IMR-90 (cell line): ENCODE results near the gene PCNX4. TPM values are rescaled to one million over a fixed set of nuclear protein-coding genes. Genes with fewer than 3 reads are reported as not detected.

Experiments
- ATAC-seq: fragments of 200-7000 bp; cut with Tn5 transposase; 2 replicates; pipeline ENCODE4 v1.9.1; 2020; ENCODE audit warnings: low read depth, mild to moderate bottlenecking, moderate library complexity
- BruUV-seq: library from RNA; stranded (reverse); fragments of 400-500 nt; replicated peaks from 2 replicates; lab custom pipeline; 2021; lab: Mats Ljungman, UMichigan
- CTCF ChIA-PET: fragments of 300-600 bp; formaldehyde crosslinking; extraction: SDS; loops from one replicate; lab custom pipeline; 2021; ENCODE audit warnings: antibody characterized with exemption; lab: Yijun Ruan, JAX
- POLR2A ChIA-PET: fragments of 300-600 bp; sonication (Branson Sonifier 250); formaldehyde crosslinking; loops from one replicate; lab custom pipeline; 2022; ENCODE audit warnings: antibody characterized with exemption; ENCODE audit not compliant: unreplicated experiment; lab: Charles Lee
- DNase-seq: peaks from one replicate; pipeline ENCODE4 v3.0.0; 2013
- H2AFZ ChIP-seq: replicated peaks from 2 replicates; pipeline ENCODE3; 2013; ENCODE audit warnings: low read length, mild to moderate bottlenecking; ENCODE audit not compliant: poor library complexity
- H2AK5ac ChIP-seq: 2 replicates; pipeline ENCODE4 v1.6.1; 2013; ENCODE audit warnings: low read depth, low read length, inconsistent platforms
- H2AK9ac ChIP-seq: replicated peaks from 2 replicates; pipeline ENCODE3; 2013; ENCODE audit warnings: mild to moderate bottlenecking, low read depth, low read length, moderate library complexity; ENCODE audit not compliant: poor library complexity
- H2BK120ac ChIP-seq: 2 replicates; pipeline ENCODE4 v1.6.1; 2013; ENCODE audit warnings: low read depth, low read length, inconsistent platforms
- H2BK15ac ChIP-seq: 3 replicates; pipeline ENCODE4 v1.6.1; 2013; ENCODE audit warnings: low read depth, low read length, inconsistent platforms
- H2BK20ac ChIP-seq: 2 replicates; pipeline ENCODE4 v1.6.1; 2013; ENCODE audit warnings: low read depth, mild to moderate bottlenecking, inconsistent platforms, low read length, moderate library complexity
- H2BK5ac ChIP-seq: 2 replicates; pipeline ENCODE4 v1.6.1; 2013; ENCODE audit warnings: mild to moderate bottlenecking, low read depth, low read length, inconsistent platforms; ENCODE audit not compliant: poor library complexity, severe bottlenecking
- H3K14ac ChIP-seq: replicated peaks from 2 replicates; pipeline ENCODE4 v1.6.1; 2013; ENCODE audit warnings: low read depth, low read length, inconsistent platforms
- H3K18ac ChIP-seq: 2 replicates; pipeline ENCODE4 v1.6.1; 2013; ENCODE audit warnings: low read depth, low read length, control low read depth
- H3K23ac ChIP-seq: 2 replicates; pipeline ENCODE4 v1.6.1; 2013; ENCODE audit warnings: low read depth, low read length, inconsistent platforms
- H3K27ac ChIP-seq: 2 replicates; pipeline ENCODE4 v1.5.1; 2013; ENCODE audit warnings: mild to moderate bottlenecking, control low read depth, low read length; ENCODE audit not compliant: insufficient read depth
- H3K27me3 ChIP-seq: 2 replicates; pipeline ENCODE4 v1.6.1; 2013; ENCODE audit warnings: low read length; ENCODE audit not compliant: control insufficient read depth, insufficient read depth
- H3K36me3 ChIP-seq: 2 replicates; pipeline ENCODE4 v1.6.1; 2013; ENCODE audit warnings: low read length, mixed read lengths; ENCODE audit not compliant: control insufficient read depth, insufficient read depth
- H3K4ac ChIP-seq: 2 replicates; pipeline ENCODE4 v1.6.1; 2013; ENCODE audit warnings: low read depth, low read length, inconsistent platforms
- H3K4me1 ChIP-seq: 2 replicates; pipeline ENCODE4 v1.6.1; 2013; ENCODE audit warnings: low read length, mixed read lengths; ENCODE audit not compliant: control insufficient read depth, insufficient read depth
- H3K4me2 ChIP-seq: 2 replicates; pipeline ENCODE4 v1.6.1; 2013; ENCODE audit warnings: low read depth, mild to moderate bottlenecking, control low read depth, low read length, moderate library complexity
- H3K4me3 ChIP-seq: 2 replicates; pipeline ENCODE4 v1.5.1; 2013; ENCODE audit warnings: low read depth, mild to moderate bottlenecking, control low read depth, low read length, moderate library complexity; ENCODE audit not compliant: insufficient read depth
- H3K56ac ChIP-seq: 2 replicates; pipeline ENCODE4 v1.6.1; 2013; ENCODE audit warnings: low read length, inconsistent platforms; ENCODE audit not compliant: insufficient read depth; ENCODE audit errors: extremely low read depth
- H3K79me1 ChIP-seq, 2 experiments: 2 replicates each; pipeline ENCODE4 v1.6.1; 2013; ENCODE audit warnings: low read length in 2 of 2, inconsistent platforms in 1 of 2, low read depth in 1 of 2
- H3K9ac ChIP-seq: 2 replicates; pipeline ENCODE4 v1.6.1; 2013; ENCODE audit warnings: low read depth, low read length, control low read depth
- H3K9me1 ChIP-seq: 2 replicates; pipeline ENCODE4 v1.6.1; 2013; ENCODE audit warnings: low read length, inconsistent platforms; ENCODE audit not compliant: insufficient read depth
- H3K9me3 ChIP-seq: 2 replicates; pipeline ENCODE4 v1.6.1; 2013; ENCODE audit warnings: low read length; ENCODE audit not compliant: control insufficient read depth, insufficient read depth
- H4K20me1 ChIP-seq: 2 replicates; pipeline ENCODE4 v1.6.1; 2013; ENCODE audit warnings: low read length, inconsistent platforms; ENCODE audit not compliant: insufficient read depth
- H4K5ac ChIP-seq: 2 replicates; pipeline ENCODE4 v1.6.1; 2013; ENCODE audit warnings: mild to moderate bottlenecking, low read depth, low read length, control low read depth
- H4K8ac ChIP-seq, 2 experiments: 2 replicates each; pipeline ENCODE4 v1.6.1; 2013; ENCODE audit warnings: low read depth in 2 of 2, low read length in 2 of 2, control low read depth in 1 of 2, inconsistent platforms in 1 of 2
- H4K91ac ChIP-seq: 2 replicates; pipeline ENCODE4 v1.6.1; 2013; ENCODE audit warnings: low read depth, low read length, inconsistent platforms; ENCODE audit not compliant: insufficient read depth
- BHLHE40 ChIP-seq: fragments of 150-350 bp; IDR thresholded peaks from 2 replicates; pipeline ENCODE4 v1.6.1; 2016; ENCODE audit warnings: mild to moderate bottlenecking, low read depth, low read length
- CEBPB ChIP-seq: IDR thresholded peaks from 2 replicates; pipeline ENCODE4 v1.6.1; 2012; ENCODE audit warnings: low read depth, low read length, improper control_type of control experiment
- CHD1 ChIP-seq: IDR thresholded peaks from 2 replicates; pipeline ENCODE4 v1.6.1; 2012; ENCODE audit warnings: low read depth, low read length, improper control_type of control experiment
- CTCF ChIP-seq: conservative IDR thresholded peaks from 2 replicates; pipeline ENCODE4 v1.5.1; 2012; ENCODE audit warnings: mild to moderate bottlenecking, low read depth, low read length, improper control_type of control experiment
- ELK1 ChIP-seq: fragments of 150-350 bp; IDR thresholded peaks from 2 replicates; pipeline ENCODE4 v1.6.1; 2016; ENCODE audit warnings: low read depth, mild to moderate bottlenecking, low read length, moderate library complexity, borderline replicate concordance
- MAFK ChIP-seq: IDR thresholded peaks from 2 replicates; pipeline ENCODE4 v1.6.1; 2012; ENCODE audit warnings: low read depth, low read length, improper control_type of control experiment
- MAZ ChIP-seq: IDR thresholded peaks from 2 replicates; pipeline ENCODE4 v1.6.1; 2012; ENCODE audit warnings: low read depth, mild to moderate bottlenecking, low read length, improper control_type of control experiment, moderate library complexity, borderline replicate concordance
- MXI1 ChIP-seq: IDR thresholded peaks from 2 replicates; pipeline ENCODE4 v1.6.1; 2012; ENCODE audit warnings: low read depth, mild to moderate bottlenecking, low read length, moderate library complexity, borderline replicate concordance
- POLR2A ChIP-seq: IDR thresholded peaks from 2 replicates; pipeline ENCODE4 v1.6.1; 2012; ENCODE audit warnings: mild to moderate bottlenecking, low read depth, low read length
- RCOR1 ChIP-seq: IDR thresholded peaks from 2 replicates; pipeline ENCODE4 v1.6.1; 2012; ENCODE audit warnings: mild to moderate bottlenecking, low read length, improper control_type of control experiment; ENCODE audit not compliant: insufficient replicate concordance
- RFX5 ChIP-seq: IDR thresholded peaks from 2 replicates; pipeline ENCODE4 v1.8.0; 2012; ENCODE audit warnings: low read depth, mild to moderate bottlenecking, low read length, moderate library complexity
- SMC3 ChIP-seq: fragments of 150-350 bp; IDR thresholded peaks from 2 replicates; pipeline ENCODE4 v1.6.1; 2016; ENCODE audit warnings: low read depth, mild to moderate bottlenecking, antibody characterized with exemption, low read length, moderate library complexity
- USF2 ChIP-seq: fragments of 150-350 bp; IDR thresholded peaks from 2 replicates; pipeline ENCODE4 v1.6.1; 2017; ENCODE audit warnings: mild to moderate bottlenecking, antibody characterized with exemption, low read length, low read depth
- WGBS, 2 experiments: methylation state at CpG; one replicate each; pipeline versions ENCODE4 v1.1.5 to v1.1.7; 2013; ENCODE audit warnings: missing lambda C conversion rate in 2 of 2; ENCODE audit not compliant: insufficient read length in 1 of 2; ENCODE audit errors: extremely low coverage in 2 of 2; 5-methylcytosine and 5-hydroxymethylcytosine counted together
- dilution Hi-C: fragments of 300-500 bp; cut with HindIII; formaldehyde crosslinking; loops from one replicate; pipeline ENCODE4 v1.14.3; 2018; ENCODE audit warnings: low sequenced_read_pairs; ENCODE audit not compliant: unreplicated experiment
- in situ Hi-C: fragments of 300-500 bp; cut with MboI; formaldehyde crosslinking; loops from 3 replicates; pipeline ENCODE4 v1.14.3; 2019; ENCODE audit warnings: low sequenced_read_pairs, inconsistent platforms, mixed read lengths
- intact Hi-C: fragments of 100-400 bp; cut with micrococcal nuclease; formaldehyde crosslinking; loops from 2 replicates; pipeline ENCODE4 v1.10.0; 2022
- polyA plus RNA-seq, 3 experiments: library from polyadenylated mRNA; depleted of rRNA; stranded (reverse); fragments of >200 nt; gene quantifications; 2 replicates each; pipeline ENCODE4 v1.2.3, GENCODE V29; 2012; ENCODE audit warnings: low replicate concordance in 1 of 3
- total RNA-seq: library from RNA; depleted of rRNA; stranded (reverse); fragments of >200 nt; gene quantifications from 2 replicates; pipeline ENCODE4 v1.2.3, GENCODE V29; 2012

PCNX4 gene
- total and polyA plus RNA-seq, 2 of the 4 experiments (the other 2 are of a cell fraction): 55.4 to 128 TPM

- POLR2A ChIA-PET: no interaction called here
- ATAC-seq: no peak
Observed at GRCh38 chr14:60134702-60135101, 43.0 kb downstream of the PCNX4 start.

More at GRCh38 chr14:60134702-60135101, 43.0 kb downstream of the PCNX4 start:
- H2BK15ac ChIP-seq: no peak overlapping the region
- no peak overlapping the region for H3K27ac ChIP-seq
- dilution Hi-C loops (no loop called here), intact Hi-C loops (no loop called here), in situ Hi-C loops (no loop called here)
- no peak for TF ChIP-seq CTCF
- TF ChIP-seq BHLHE40: no peak
- no peak for TF ChIP-seq USF2
- no peak for TF ChIP-seq RCOR1
- TF ChIP-seq MAFK: no peak
- TF ChIP-seq MAZ: no peak
- no peak for TF ChIP-seq CEBPB
- TF ChIP-seq SMC3: no peak
- no peak for TF ChIP-seq ELK1
- no peak for TF ChIP-seq RFX5
- TF ChIP-seq MXI1: no peak
- TF ChIP-seq POLR2A: no peak
- no peak for TF ChIP-seq CHD1
- DNase-seq: no peak
- no peak overlapping the region for H2AFZ ChIP-seq
- no peaks in the 10 kb centered on the region for H3K4me1 ChIP-seq
- H3K4me3 ChIP-seq: no peak overlapping the region
- H2AK9ac ChIP-seq: no peak overlapping the region
- peaks cover 4% of the 10 kb centered on the region; the same call in 1 of the 2 replicates for H3K9me1 ChIP-seq
- no peak overlapping the region for H3K14ac ChIP-seq
- no CpG with 5 or more reads among the region's 3 CpGs for WGBS, 2 experiments
- no peaks in the 10 kb centered on the region for H3K27me3 ChIP-seq
- no peak overlapping the region for H3K56ac ChIP-seq
- CTCF ChIA-PET: interaction anchor here (0.6 kb wide), 1 partner anchor 50 kb away, joined by 5 read pairs; no protein-coding TSS in a partner anchor
- no peak overlapping the region for H2BK120ac ChIP-seq
- H2AK5ac ChIP-seq: no peak overlapping the region
- BruUV-seq: no TSS peak
- no peak overlapping the region for H3K9ac ChIP-seq
- no peak overlapping the region for H3K4me2 ChIP-seq
- no peak overlapping the region for H3K23ac ChIP-seq
- no peak overlapping the region for H4K8ac ChIP-seq
- no peak overlapping the region for H2BK20ac ChIP-seq
- no peaks in the 10 kb centered on the region for H3K9me3 ChIP-seq
- H3K4ac ChIP-seq: no peak overlapping the region
- H3K36me3 ChIP-seq: peaks cover 7% of the 10 kb centered on the region
- H3K79me1 ChIP-seq: peaks cover 0 to 4% of the 10 kb centered on the region in 2 experiments; a peak in 1 of 4 replicates
- no peaks in the 10 kb centered on the region; the same call in 1 of the 2 replicates for H4K20me1 ChIP-seq
- no peak overlapping the region for H4K5ac ChIP-seq
- no peak overlapping the region for H2BK5ac ChIP-seq
- no peak overlapping the region for H3K18ac ChIP-seq
- no peak overlapping the region for H4K91ac ChIP-seq
